ENCODE measurements around the gene C3orf52.

The C3orf52 gene

GRCh38 chr3:112132088-112132487 is 45.9 kb downstream of the C3orf52 start:
- no peak for DNase-seq (ENCODE audit: low read depth)
- no peak overlapping the region for H3K4me3 ChIP-seq (ENCODE audit: low read length)
- TF ChIP-seq, protein P1, sequence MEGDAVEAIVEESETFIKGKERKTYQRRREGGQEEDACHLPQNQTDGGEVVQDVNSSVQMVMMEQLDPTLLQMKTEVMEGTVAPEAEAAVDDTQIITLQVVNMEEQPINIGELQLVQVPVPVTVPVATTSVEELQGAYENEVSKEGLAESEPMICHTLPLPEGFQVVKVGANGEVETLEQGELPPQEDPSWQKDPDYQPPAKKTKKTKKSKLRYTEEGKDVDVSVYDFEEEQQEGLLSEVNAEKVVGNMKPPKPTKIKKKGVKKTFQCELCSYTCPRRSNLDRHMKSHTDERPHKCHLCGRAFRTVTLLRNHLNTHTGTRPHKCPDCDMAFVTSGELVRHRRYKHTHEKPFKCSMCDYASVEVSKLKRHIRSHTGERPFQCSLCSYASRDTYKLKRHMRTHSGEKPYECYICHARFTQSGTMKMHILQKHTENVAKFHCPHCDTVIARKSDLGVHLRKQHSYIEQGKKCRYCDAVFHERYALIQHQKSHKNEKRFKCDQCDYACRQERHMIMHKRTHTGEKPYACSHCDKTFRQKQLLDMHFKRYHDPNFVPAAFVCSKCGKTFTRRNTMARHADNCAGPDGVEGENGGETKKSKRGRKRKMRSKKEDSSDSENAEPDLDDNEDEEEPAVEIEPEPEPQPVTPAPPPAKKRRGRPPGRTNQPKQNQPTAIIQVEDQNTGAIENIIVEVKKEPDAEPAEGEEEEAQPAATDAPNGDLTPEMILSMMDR (conservative IDR thresholded peaks at IDR 0.05; ENCODE audit: low read depth, low read length): no peak

GRCh38 chr3:112132554-112132953 is 46.4 kb downstream of the C3orf52 start:
- TF ChIP-seq, protein P1 (conservative IDR thresholded peaks at IDR 0.05; ENCODE audit: low read depth, low read length): no peak
- H3K4me3 ChIP-seq (ENCODE audit: low read length): no peak overlapping the region
- DNase-seq (ENCODE audit: low read depth): no peak

DNA sequence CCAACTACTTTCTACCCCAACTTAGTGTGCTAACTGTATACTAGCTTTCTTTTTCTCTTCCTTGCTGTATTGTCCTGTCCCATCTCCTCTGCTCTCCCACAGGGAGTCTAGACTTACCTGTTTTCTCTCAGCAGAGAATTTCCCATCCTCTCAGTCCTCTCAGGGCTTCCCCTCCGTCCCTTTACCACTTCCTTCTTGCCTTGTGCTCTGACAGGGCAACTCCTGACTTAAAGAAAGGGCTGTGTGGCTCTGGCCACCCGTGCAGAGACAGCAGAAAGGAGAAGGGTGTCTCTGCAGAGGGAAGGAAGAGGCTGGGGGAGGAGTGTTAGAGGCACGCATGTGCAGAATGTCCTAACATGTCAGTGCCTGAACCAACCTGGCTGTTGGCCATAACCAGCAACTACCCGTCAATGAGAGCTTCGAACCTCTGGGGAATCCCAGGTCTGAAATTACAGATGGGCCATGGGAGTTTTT is 46.8 kb downstream of the C3orf52 start, which contains the start of gene GCSAM:
GCSAM (minus strand) TSS at position 274 of the 474 bp plus-strand sequence; CDS start at position 146, 128 bp downstream.
- DNase-seq (ENCODE audit: low read depth): no peak
- no peak within 1 kb of the TSS for H3K4me3 ChIP-seq (ENCODE audit: low read length)
- TF ChIP-seq, protein P1 (conservative IDR thresholded peaks at IDR 0.05; ENCODE audit: low read depth, low read length): no peak

GRCh38 chr3:112133626-112134334 is 47.6 kb downstream of the C3orf52 start:
- no peak for DNase-seq (ENCODE audit: low read depth)
- H3K4me3 ChIP-seq (ENCODE audit: low read length): no peak overlapping the region

DNA sequence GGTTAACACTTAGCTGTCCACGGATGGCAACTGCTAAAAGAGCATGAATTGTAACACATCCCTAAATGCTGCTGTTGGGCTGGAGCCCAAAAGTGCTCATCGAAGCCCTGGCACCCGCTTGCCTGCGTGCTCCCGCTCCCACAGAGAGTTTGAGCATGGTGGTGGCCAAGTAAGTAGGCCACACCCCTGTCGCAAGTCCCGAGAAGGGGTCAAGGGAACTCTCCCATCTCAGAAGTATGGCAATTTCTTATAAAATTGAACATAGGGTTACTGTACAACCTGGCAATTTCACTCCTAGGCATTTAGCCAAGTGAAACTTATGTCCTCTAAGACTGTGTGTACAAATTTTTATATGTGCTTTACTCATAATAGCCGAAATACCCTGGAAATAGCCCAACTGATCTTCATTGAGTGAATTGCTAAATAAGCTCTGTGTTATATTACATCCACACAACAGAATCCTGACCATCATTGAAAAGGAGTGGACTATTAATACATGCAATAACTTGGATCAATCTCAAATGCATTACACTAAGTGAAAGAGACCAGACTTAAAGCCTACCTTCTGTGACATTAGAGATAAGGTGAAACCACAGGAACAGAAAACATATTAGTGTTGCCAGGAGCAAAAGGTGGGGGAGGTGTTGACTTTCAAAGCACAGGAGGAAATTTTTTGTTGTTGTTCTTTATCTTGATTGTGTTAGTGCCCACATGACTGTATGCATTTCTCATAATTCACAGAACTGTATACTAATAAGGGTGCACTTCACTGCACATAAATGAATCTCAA is 48.3 kb downstream of the C3orf52 start:
- DNase-seq (ENCODE audit: low read depth): no peak
- no peak overlapping the region for H3K4me3 ChIP-seq (ENCODE audit: low read length)
- TF ChIP-seq, protein P1 (conservative IDR thresholded peaks at IDR 0.05; ENCODE audit: low read depth, low read length): no peak

More at GRCh38 chr3:112133626-112134334, 47.6 kb downstream of the C3orf52 start:
- TF ChIP-seq, protein P1 (conservative IDR thresholded peaks at IDR 0.05; ENCODE audit: low read depth, low read length): no peak

DNA sequence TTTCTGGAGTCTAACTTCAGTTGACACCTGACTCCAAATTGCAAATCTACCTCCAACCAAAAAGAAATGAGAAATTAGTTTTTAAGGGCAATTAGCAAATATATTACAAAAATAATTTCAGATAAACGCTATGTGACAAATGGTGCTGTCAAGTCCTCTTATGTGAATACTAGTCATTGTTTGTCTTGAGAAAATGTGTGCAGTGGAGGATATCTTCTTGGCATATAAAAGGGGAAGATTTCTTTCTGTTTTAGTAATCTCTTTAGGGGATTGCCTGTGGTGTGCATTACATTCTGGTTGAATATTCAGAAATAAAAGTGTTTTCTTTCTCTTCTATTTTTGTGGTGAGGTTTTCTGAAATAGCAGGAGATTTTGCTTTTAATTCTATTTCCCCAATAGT is 49.9 kb downstream of the C3orf52 start:
- TF ChIP-seq, protein P1 (conservative IDR thresholded peaks at IDR 0.05; ENCODE audit: low read depth, low read length): no peak
- DNase-seq (ENCODE audit: low read depth): no peak
- no peak overlapping the region for H3K4me3 ChIP-seq (ENCODE audit: low read length)
